Neural crest cell (in vitro differentiated cells): ENCODE measurements around the gene B3GLCT. TPM values are rescaled to one million over a fixed set of nuclear protein-coding genes. Genes with fewer than 3 reads are reported as not detected.

Source experiments
- DNase-seq: peaks from one replicate; pipeline ENCODE4 v3.0.0; 2021; ENCODE audit warnings: low read depth, mixed read lengths, low spot score
- H3K27ac Mint-ChIP-seq: one replicate; pipeline ENCODE4 v1.8.0; 2021; ENCODE audit warnings: mild to moderate bottlenecking, mixed read lengths; ENCODE audit not compliant: unreplicated experiment
- H3K27me3 Mint-ChIP-seq: 2 replicates; pipeline ENCODE4 v1.8.0; 2021; ENCODE audit warnings: low read depth, mild to moderate bottlenecking, mixed read lengths
- H3K36me3 Mint-ChIP-seq: 2 replicates; pipeline ENCODE4 v1.8.0; 2021; ENCODE audit warnings: low read depth, mild to moderate bottlenecking, mixed read lengths
- H3K4me1 Mint-ChIP-seq: 2 replicates; pipeline ENCODE4 v1.8.0; 2021; ENCODE audit warnings: mixed read lengths
- H3K4me3 Mint-ChIP-seq: one replicate; pipeline ENCODE4 v1.8.0; 2021; ENCODE audit warnings: mild to moderate bottlenecking, mixed read lengths
- H3K9me3 Mint-ChIP-seq: 2 replicates; pipeline ENCODE4 v1.8.0; 2021; ENCODE audit warnings: mixed read lengths
- total RNA-seq: library from RNA; stranded (reverse); gene quantifications from 2 replicates; pipeline ENCODE4 v1.2.1, GENCODE V29; 2021
- TF ChIP-seq, protein P1 (sequence below): fragments of 200-600 bp; sonication (generic); conservative IDR thresholded peaks from 2 replicates; pipeline ENCODE4 v1.5.0; 2021; ENCODE audit warnings: antibody characterized with exemption, mild to moderate bottlenecking

The B3GLCT gene
- total RNA-seq, 1 donor from 2014 or later, result 16.8 TPM

DNA sequence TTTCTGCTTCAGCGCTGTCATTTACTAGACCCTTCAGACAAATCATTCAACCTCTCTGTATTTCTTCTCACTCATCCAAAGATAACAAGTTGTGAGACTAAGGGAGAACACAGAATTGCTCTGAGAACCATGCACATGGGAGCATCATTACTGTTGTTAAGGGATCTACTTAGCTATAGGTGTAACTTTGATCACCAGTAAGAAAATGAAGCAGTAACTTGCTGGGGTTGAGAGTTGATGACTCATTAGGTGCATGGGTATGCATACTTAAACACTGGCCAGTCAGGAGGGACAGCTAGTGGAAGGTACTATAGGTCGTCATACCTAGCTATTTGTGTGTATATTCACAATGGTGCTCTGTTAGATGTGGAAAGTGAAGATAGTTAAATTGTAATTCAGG is 61.5 kb downstream of the B3GLCT start:
- Mint-ChIP-seq H3K9me3 (no peaks in the 10 kb centered on the region), H3K4me3 (no peak overlapping the region), H3K4me1 (no peaks in the 10 kb centered on the region), H3K36me3 (peaks cover 42% of the 10 kb centered on the region), H3K27ac (no peak overlapping the region), H3K27me3 (no peaks in the 10 kb centered on the region)
- no peak for DNase-seq
- TF ChIP-seq, protein P1, sequence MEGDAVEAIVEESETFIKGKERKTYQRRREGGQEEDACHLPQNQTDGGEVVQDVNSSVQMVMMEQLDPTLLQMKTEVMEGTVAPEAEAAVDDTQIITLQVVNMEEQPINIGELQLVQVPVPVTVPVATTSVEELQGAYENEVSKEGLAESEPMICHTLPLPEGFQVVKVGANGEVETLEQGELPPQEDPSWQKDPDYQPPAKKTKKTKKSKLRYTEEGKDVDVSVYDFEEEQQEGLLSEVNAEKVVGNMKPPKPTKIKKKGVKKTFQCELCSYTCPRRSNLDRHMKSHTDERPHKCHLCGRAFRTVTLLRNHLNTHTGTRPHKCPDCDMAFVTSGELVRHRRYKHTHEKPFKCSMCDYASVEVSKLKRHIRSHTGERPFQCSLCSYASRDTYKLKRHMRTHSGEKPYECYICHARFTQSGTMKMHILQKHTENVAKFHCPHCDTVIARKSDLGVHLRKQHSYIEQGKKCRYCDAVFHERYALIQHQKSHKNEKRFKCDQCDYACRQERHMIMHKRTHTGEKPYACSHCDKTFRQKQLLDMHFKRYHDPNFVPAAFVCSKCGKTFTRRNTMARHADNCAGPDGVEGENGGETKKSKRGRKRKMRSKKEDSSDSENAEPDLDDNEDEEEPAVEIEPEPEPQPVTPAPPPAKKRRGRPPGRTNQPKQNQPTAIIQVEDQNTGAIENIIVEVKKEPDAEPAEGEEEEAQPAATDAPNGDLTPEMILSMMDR, result no peak

DNA sequence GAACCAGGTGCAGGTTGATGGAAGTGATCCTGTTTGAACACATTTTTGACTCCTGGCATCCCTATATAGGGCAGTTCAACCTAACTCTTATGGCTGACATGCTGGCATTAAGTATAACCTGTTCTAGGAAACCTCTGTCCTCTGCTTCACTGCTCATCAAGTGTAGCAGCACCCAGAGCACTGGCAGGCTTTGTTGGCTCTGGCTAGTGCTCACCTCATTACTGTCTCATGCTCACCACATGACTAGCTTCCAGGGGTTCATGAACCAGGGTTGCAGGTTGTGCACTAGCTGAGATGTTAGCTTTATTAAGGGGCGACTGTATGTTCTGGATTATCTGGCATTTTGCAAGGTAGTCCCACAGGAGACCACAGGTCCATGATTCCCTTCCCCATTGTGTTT is 63.6 kb downstream of the B3GLCT start:
- Mint-ChIP-seq H3K36me3 (peaks cover 45% of the 10 kb centered on the region), H3K4me3 (no peak overlapping the region), H3K9me3 (peaks cover 3% of the 10 kb centered on the region), H3K27me3 (no peaks in the 10 kb centered on the region), H3K4me1 (peaks cover 8% of the 10 kb centered on the region), H3K27ac (no peak overlapping the region)
- no peak for DNase-seq
- TF ChIP-seq, protein P1, result no peak

DNA sequence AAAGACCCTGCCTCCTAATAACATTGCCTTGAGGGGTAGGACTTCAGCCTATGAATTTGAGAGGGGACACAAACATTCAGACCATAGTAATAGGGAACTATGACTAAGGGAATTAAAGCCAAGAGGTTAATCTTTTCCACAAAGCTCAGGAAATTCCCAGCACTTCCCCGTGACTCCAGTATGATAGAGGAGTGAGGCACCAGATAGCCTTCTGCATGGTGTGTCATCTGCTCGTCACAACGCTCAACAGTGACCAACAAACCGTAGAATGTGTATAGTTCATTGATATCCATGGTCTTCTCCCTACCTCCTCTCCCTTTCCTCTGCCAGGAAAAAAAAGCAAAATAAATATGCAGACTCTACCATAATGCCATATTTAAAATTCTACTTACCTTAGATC is 64.4 kb downstream of the B3GLCT start:
- TF ChIP-seq, protein P1, result no peak
- no peak for DNase-seq
- Mint-ChIP-seq H3K9me3 (peaks cover 6% of the 10 kb centered on the region), H3K36me3 (peaks cover 52% of the 10 kb centered on the region), H3K4me3 (no peak overlapping the region), H3K4me1 (peaks cover 17% of the 10 kb centered on the region), H3K27ac (no peak overlapping the region), H3K27me3 (no peaks in the 10 kb centered on the region)

DNA sequence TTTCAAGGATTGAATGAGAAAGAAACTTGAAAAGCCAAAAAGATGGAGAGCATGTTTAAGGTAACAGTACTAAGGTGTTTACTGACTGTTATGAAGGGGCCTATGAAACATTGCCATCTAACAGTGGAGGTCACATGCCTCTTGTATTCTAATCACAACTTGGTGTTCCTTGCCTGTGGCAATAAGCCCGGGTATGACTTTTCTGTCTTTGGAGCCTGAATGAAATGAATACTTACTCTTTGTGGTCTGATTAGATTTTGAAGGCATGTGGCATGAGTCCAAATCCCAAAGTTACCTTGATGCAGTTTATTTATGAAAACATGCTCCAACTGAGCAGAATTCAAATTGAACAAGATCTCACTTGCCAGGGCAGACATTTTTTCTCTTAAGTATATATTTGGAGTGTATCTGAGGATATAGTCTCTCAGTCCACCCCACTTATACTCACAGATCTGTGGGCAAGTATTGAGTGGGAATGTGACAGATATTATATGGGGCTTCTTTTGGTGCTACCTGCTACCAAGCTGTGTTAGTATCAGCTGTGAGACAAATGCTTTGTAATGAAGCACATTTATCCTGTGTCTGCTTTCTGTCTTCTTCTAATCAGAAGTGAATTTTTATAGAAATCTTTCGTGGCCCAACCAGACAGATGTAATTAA is 67.5 kb downstream of the B3GLCT start:
- Mint-ChIP-seq H3K36me3 (peaks cover 65% of the 10 kb centered on the region), H3K9me3 (peaks cover 15% of the 10 kb centered on the region)

DNA sequence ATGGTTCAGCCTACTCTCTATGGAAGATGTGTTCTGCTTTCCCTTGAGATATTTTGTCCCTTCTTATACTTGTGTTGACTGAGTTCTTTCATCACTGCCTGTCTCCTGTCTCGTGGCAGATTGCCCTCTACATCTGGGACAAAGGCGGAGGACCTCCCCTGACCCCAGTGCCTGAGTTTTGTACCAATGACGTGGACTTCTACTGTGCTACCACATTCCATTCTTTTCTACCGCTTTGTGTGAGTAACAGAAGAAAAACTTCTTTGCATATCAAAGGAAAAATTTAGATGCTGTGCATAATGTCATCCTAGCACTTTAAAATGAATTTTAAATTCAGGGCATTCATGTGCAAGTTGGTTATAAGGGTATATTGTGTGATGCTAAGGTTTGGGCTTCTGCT is 74.6 kb downstream of the B3GLCT start:
- peaks cover 54% of the 10 kb centered on the region for H3K36me3 Mint-ChIP-seq

More for the DNA sequence above, 67.5 kb downstream of the B3GLCT start:
- H3K27me3 Mint-ChIP-seq, result no peaks in the 10 kb centered on the region
- peaks cover 20% of the 10 kb centered on the region for H3K4me1 Mint-ChIP-seq
- DNase-seq, result no peak
- TF ChIP-seq, protein P1, result no peak
- H3K27ac Mint-ChIP-seq, result no peak overlapping the region
- H3K4me3 Mint-ChIP-seq, result no peak overlapping the region

More for the DNA sequence above, 74.6 kb downstream of the B3GLCT start:
- peak overlapping the region; percentile 85 for H3K27ac Mint-ChIP-seq
- peak overlapping the region; percentile 38 for H3K4me3 Mint-ChIP-seq
- TF ChIP-seq, protein P1, result no peak
- H3K9me3 Mint-ChIP-seq, result peaks cover 13% of the 10 kb centered on the region
- H3K4me1 Mint-ChIP-seq, result peaks cover 51% of the 10 kb centered on the region
- H3K27me3 Mint-ChIP-seq, result no peaks in the 10 kb centered on the region
- peak; percentile 22 for DNase-seq
